Activated T-helper 1 cell treated with anti-CD3 and anti-CD28 coated beads, Interleukin-12 subunit alpha, Interleukin-12 subunit beta, Interleukin-2, Interleukin-4 antibody, amounts not matched to agents 30 ng/mL and 10 ng/mL and 1 ng/mL, durations not matched to agents 14 hours and 24 hours and 36 hours (primary cell): ENCODE results near the gene SLC39A11. TPM values are rescaled to one million over a fixed set of nuclear protein-coding genes. Genes with fewer than 3 reads are reported as not detected.

Experiments used
- DNase-seq: peaks from one replicate; pipeline ENCODE4 v3.0.0; 2021; ENCODE audit warnings: low spot score
- H3K27ac Mint-ChIP-seq: one replicate; pipeline ENCODE4 v1.8.0; 2021; ENCODE audit warnings: mild to moderate bottlenecking, mixed read lengths
- H3K27me3 Mint-ChIP-seq: one replicate; pipeline ENCODE4 v1.8.0; 2022; ENCODE audit warnings: mild to moderate bottlenecking, moderate library complexity, mixed read lengths; ENCODE audit not compliant: insufficient read depth
- H3K36me3 Mint-ChIP-seq: one replicate; pipeline ENCODE4 v1.8.0; 2021; ENCODE audit warnings: low read depth, mixed read lengths
- H3K4me1 Mint-ChIP-seq: one replicate; pipeline ENCODE4 v1.8.0; 2021; ENCODE audit warnings: low read depth, mixed read lengths
- H3K4me3 Mint-ChIP-seq: one replicate; pipeline ENCODE4 v1.8.0; 2021; ENCODE audit warnings: mild to moderate bottlenecking, moderate library complexity, mixed read lengths
- H3K9me3 Mint-ChIP-seq: one replicate; pipeline ENCODE4 v1.8.0; 2021; ENCODE audit warnings: mixed read lengths
- intact Hi-C: fragments of 100-400 bp; cut with micrococcal nuclease; formaldehyde crosslinking; loops from one replicate; pipeline ENCODE4 v1.15.1; 2024
- total RNA-seq: library from RNA; stranded (reverse); gene quantifications from 2 replicates; pipeline ENCODE4 v1.2.3, GENCODE V29; 2022

The SLC39A11 gene
- total RNA-seq, 1 donor from 2014 or later = 20.9 TPM

DNA sequence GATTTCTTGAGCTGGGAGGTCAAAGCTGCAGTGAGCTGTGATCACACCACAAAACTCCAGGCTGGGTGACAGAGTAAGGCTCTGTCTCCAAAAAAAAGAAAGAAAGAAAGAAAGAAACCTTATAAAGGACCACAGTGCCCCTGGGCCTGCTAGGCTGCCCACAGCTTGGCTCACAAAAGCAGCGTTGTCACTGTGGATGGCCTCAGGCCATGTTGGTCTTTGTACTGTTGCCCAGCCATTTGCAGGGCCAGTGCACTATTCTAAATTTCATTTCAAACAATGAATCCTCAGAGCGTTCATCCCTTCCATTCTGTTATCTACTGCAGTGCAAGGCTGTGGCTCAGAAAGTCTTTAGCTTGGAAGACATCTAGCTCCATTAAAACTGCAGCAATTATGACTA lies 208.4 kb downstream of the SLC39A11 start:
- H3K9me3 Mint-ChIP-seq = peaks cover 36% of the 10 kb centered on the region
- H3K27ac Mint-ChIP-seq = no peak overlapping the region
- no peak for DNase-seq
- H3K27me3 Mint-ChIP-seq = no peaks in the 10 kb centered on the region
- peaks cover 11% of the 10 kb centered on the region for H3K4me1 Mint-ChIP-seq
- H3K36me3 Mint-ChIP-seq = peaks cover 4% of the 10 kb centered on the region
- no peak overlapping the region for H3K4me3 Mint-ChIP-seq
- intact Hi-C loops = no loop called here

DNA sequence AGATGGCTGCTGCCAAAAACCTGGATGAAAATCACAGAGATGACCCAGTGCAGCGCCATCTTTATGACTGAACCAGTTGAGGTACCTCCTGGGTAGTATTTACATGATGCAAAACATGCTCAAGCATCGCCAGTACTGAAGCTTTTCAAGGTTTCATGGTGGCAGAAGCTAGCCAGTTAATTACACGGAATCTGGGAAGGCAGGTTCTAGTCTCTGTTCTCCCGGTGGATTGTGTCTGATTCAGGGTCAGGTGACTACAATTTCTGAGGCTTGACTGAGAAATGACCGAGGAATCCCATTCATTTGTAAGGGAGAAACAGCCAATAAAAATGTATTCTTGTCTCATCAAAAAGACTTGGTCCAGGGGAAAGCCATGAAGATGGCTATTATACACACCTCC lies 209.1 kb downstream of the SLC39A11 start:
- H3K27me3 Mint-ChIP-seq = no peaks in the 10 kb centered on the region
- H3K9me3 Mint-ChIP-seq = peaks cover 40% of the 10 kb centered on the region
- H3K4me1 Mint-ChIP-seq = peaks cover 8% of the 10 kb centered on the region

DNA sequence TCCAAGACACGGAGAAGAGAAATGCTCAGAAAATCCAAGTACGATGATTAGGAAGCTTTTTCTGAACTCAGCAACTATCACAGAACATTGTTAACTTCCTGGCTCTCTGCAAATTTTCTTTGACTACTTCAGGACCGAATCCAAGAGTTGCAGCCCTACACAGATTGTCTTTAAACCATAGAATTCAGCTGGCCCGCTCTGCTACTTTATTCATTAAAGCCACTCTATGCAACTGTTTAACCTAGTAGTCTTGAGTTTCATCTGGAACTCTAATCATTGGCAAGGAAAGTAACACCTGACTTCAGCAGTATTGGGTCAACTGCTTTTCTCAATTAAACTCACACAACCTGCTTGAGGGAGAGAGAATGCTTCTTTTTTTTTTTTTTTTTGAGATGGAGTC lies 210.1 kb downstream of the SLC39A11 start:
- no peak for DNase-seq
- H3K36me3 Mint-ChIP-seq = peaks cover 4% of the 10 kb centered on the region
- intact Hi-C loops = no loop called here
- H3K27ac Mint-ChIP-seq = no peak overlapping the region
- H3K4me1 Mint-ChIP-seq = no peaks in the 10 kb centered on the region
- H3K9me3 Mint-ChIP-seq = peaks cover 42% of the 10 kb centered on the region
- H3K27me3 Mint-ChIP-seq = no peaks in the 10 kb centered on the region
- no peak overlapping the region for H3K4me3 Mint-ChIP-seq

More for the DNA sequence above, 209.1 kb downstream of the SLC39A11 start:
- Mint-ChIP-seq H3K36me3 (peaks cover 4% of the 10 kb centered on the region), H3K4me3 (no peak overlapping the region), H3K27ac (no peak overlapping the region)
- intact Hi-C loops = no loop called here
- no peak for DNase-seq

DNA sequence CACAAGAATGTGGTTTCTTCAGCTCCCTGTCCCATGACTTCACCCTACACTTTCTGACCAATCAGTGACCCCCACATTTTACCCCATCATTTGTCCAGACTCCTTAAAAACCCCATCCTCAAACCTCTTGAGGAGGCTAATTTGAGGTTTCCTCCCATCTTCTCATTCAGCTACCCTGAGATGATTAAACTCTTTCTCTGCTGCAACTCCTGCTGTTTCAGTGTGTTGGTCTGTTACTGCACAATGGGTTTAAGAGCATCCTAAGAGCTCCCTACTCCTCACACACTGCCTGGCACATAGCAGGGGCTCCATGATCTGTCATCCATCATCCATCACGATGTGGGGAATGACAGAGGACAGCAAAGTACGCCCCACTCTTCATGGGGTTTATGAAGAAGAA lies 212.6 kb downstream of the SLC39A11 start:
- Mint-ChIP-seq H3K9me3 (peaks cover 52% of the 10 kb centered on the region), H3K36me3 (peaks cover 2% of the 10 kb centered on the region), H3K27ac (no peak overlapping the region), H3K4me3 (no peak overlapping the region), H3K27me3 (no peaks in the 10 kb centered on the region), H3K4me1 (no peaks in the 10 kb centered on the region)
- no peak for DNase-seq
- intact Hi-C loops = no loop called here

DNA sequence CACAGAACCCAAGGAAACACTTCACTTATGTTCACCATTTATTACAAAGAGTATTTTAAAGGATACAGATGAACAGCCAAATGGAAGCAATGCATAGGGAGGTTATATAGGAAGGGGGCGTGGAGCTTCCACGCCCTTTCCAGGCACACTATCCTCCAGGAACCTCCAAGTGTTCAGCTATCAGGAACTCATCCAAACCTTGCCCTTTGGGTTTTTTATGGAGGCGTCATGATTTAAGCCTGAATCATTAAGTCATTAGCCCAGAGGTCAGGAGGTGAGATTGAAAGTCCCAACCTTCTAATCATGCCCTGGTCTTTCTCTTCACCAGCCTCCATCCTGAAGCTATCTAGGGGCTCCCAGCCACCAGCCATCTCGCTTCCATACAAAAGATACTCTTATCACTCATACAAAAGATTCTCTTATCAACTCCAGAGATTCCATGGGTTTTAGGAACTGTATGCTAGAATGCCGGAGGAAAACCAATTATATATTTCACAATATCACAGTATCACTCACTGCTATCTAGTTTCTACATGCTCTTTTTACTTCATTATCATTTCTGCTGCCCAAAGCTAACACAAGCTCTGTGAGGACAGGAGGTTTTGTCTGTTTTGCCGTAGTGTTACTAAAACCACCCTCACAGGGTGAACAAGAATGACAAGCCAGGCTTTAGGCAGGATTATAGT lies 213.4 kb downstream of the SLC39A11 start:
- DNase-seq = no peak
- H3K36me3 Mint-ChIP-seq = peaks cover 2% of the 10 kb centered on the region
- no peak overlapping the region for H3K27ac Mint-ChIP-seq
- no peaks in the 10 kb centered on the region for H3K4me1 Mint-ChIP-seq
- H3K27me3 Mint-ChIP-seq = no peaks in the 10 kb centered on the region
- intact Hi-C loops = no loop called here
- peaks cover 57% of the 10 kb centered on the region for H3K9me3 Mint-ChIP-seq
- no peak overlapping the region for H3K4me3 Mint-ChIP-seq

DNA sequence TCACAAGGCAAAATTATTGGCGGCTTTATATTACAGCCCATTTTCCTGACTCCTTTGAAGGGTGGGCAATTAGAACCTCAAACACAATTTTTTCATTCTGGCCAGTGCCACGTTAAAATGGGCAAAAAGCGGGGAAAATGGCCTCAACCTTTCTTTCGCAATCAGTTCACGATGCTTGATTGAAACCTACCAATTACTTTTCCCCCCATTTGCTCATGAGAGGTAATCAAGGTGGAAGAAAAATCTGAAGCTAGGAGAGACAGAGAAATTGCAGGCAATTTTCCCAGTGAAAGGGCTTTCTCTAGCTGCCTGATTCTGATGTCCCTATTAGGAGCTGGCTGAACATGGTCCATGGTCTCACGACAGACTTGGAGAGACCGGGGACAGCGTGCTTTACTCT lies 215.1 kb downstream of the SLC39A11 start:
- peaks cover 60% of the 10 kb centered on the region for H3K9me3 Mint-ChIP-seq
- H3K4me1 Mint-ChIP-seq = no peaks in the 10 kb centered on the region
- no peak for DNase-seq
- H3K36me3 Mint-ChIP-seq = peaks cover 2% of the 10 kb centered on the region
- no peak overlapping the region for H3K4me3 Mint-ChIP-seq
- intact Hi-C loops = no loop called here
- no peak overlapping the region for H3K27ac Mint-ChIP-seq
- H3K27me3 Mint-ChIP-seq = no peaks in the 10 kb centered on the region

DNA sequence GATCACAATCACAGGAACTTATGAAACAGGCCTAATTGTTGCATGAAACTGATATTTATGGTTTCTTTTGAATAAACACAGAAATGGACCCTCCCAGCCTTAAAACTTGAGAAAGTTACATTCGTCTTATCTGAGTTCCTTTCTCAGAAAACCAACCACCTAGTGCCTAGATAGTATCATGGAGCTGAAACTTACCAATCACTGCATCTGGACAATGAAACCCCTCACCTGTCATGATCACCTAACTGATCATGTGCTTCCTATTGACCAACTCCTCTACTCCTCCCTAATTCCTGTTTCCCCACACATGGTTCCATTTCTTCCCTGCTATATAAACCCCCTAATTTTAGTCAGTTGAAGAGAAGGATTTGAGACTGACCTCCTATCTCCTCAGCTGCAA lies 216.1 kb downstream of the SLC39A11 start:
- Mint-ChIP-seq H3K36me3 (peaks cover 4% of the 10 kb centered on the region), H3K9me3 (peaks cover 57% of the 10 kb centered on the region), H3K4me3 (no peak overlapping the region), H3K27me3 (no peaks in the 10 kb centered on the region), H3K4me1 (no peaks in the 10 kb centered on the region), H3K27ac (no peak overlapping the region)
- DNase-seq = no peak
- intact Hi-C loops = no loop called here

DNA sequence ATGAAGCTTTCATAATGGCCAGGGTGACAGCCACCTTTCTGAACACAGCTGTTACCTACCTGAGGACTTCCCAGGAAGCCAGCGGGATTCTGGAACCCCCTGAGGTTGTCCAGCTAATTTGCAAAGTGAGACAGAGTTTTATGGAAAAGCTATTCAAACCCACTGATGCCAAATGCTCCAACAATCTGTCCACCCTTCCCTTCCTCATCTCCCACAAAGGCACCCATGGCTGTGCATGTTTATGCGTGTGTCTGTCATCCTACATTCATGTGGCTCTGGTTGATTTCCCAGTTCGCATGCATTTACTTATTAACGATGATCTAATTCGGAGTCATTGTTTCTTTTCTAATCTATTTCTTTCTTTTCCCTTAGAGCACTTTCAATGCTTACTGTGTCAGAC lies 217.1 kb downstream of the SLC39A11 start:
- Mint-ChIP-seq H3K27ac (no peak overlapping the region), H3K4me1 (no peaks in the 10 kb centered on the region), H3K9me3 (peaks cover 56% of the 10 kb centered on the region), H3K36me3 (peaks cover 4% of the 10 kb centered on the region), H3K4me3 (no peak overlapping the region), H3K27me3 (no peaks in the 10 kb centered on the region)
- intact Hi-C loops = no loop called here
- DNase-seq = no peak

DNA sequence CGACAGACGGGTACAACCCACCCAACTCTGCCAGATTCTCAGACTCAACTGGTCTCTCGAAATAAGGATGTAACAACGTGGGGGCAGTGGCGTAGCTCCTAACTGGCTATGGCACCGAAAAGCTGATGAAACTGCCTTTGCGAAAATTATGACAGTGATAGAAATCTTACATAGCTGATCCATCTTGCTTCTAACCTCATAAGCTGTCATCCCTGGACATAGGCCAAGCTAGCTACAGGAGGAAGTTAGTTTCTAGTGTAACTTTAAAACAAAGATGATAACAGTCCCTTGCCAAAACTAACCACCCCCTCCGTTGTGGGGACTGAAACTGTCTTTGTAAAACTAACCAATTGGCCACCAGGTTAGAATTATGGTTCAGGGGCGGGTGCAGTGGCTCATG lies 220.1 kb downstream of the SLC39A11 start:
- Mint-ChIP-seq H3K27ac (no peak overlapping the region), H3K4me1 (peaks cover 8% of the 10 kb centered on the region), H3K9me3 (peaks cover 36% of the 10 kb centered on the region), H3K27me3 (no peaks in the 10 kb centered on the region), H3K36me3 (peaks cover 2% of the 10 kb centered on the region), H3K4me3 (no peak overlapping the region)
- DNase-seq = no peak
- intact Hi-C loops = no loop called here

DNA sequence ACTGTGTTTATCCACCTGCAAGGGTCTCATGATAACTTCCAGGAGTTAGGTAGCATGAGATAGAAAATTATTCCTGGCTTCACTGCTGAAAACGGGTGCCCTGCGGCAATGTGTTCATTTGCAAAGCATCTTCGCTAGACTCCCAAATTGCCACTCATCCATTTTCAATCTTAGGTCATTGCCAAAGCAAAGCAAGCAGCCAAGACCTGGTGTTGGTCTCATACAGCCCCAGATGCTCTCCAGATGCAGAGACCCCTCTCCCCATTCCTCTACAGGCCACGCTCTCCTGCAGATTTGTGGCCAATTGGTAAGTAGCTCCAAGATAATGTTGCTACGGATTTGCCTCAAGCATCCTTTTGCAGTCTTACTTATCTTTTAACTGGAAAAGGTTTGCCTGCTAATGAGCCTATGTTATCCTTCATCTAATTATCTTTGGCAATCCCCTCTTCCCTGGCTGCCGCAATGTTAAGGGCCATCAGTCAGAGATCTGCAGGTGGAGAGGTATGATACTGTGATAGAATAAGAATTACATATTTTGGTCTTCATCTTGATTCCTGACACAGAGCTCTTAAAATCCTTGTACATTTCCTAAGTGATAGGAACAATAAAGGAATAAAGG lies 222.0 kb downstream of the SLC39A11 start:
- H3K27me3 Mint-ChIP-seq = no peaks in the 10 kb centered on the region
- no peak overlapping the region for H3K27ac Mint-ChIP-seq
- intact Hi-C loops = no loop called here
- H3K4me1 Mint-ChIP-seq = peaks cover 24% of the 10 kb centered on the region
- H3K9me3 Mint-ChIP-seq = peaks cover 19% of the 10 kb centered on the region
- peaks cover 2% of the 10 kb centered on the region for H3K36me3 Mint-ChIP-seq
- no peak overlapping the region for H3K4me3 Mint-ChIP-seq
- no peak for DNase-seq

DNA sequence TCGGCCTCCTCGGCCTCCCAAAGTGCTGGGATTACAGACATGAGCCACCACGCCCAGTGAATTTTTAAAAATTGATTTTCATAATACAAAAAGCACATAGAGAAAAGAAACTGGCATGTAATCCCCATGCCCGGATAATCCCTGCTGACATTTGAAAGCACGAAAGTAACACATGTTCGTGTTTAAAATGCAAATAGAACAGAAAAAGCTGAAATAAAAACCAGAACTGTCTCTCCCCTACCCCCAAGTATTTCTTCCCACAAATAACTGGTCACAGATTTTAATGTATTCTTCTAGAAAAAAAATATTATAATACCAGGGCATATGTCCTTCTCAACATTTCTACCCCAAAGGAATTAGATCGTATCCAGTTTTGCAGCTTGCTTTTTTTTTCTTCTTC lies 222.9 kb downstream of the SLC39A11 start:
- intact Hi-C loops = loop anchor here (10.0 kb wide), 2 partner anchors 125 to 325 kb away; partner anchors contain the start of gene COG1
- H3K4me3 Mint-ChIP-seq = no peak overlapping the region
- no peak overlapping the region for H3K27ac Mint-ChIP-seq
- no peak for DNase-seq
- peaks cover 12% of the 10 kb centered on the region for H3K9me3 Mint-ChIP-seq
- no peaks in the 10 kb centered on the region for H3K27me3 Mint-ChIP-seq
- H3K4me1 Mint-ChIP-seq = peaks cover 32% of the 10 kb centered on the region
- peaks cover 2% of the 10 kb centered on the region for H3K36me3 Mint-ChIP-seq

DNA sequence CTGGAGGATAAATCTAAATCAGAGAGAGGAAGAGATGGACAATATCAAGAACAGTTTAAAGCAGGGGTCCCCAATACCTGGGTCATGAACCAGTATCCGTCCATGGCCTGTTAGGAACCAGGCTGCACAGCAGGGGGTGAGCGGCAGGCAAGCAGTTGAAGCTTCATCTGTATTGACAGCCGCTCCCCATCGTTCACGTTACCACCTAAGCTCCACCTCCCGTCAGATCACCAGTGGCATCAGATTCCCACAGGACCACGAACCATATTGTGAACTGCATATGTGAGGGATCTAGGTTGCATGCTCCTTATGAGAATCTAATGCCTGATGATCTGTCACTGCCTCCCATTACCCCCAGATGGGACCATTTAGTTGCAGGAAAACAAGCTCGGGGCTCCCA lies 226.5 kb downstream of the SLC39A11 start:
- no peak for DNase-seq
- Mint-ChIP-seq H3K27ac (peak overlapping the region; percentile 79), H3K4me1 (peaks cover 46% of the 10 kb centered on the region)

DNA sequence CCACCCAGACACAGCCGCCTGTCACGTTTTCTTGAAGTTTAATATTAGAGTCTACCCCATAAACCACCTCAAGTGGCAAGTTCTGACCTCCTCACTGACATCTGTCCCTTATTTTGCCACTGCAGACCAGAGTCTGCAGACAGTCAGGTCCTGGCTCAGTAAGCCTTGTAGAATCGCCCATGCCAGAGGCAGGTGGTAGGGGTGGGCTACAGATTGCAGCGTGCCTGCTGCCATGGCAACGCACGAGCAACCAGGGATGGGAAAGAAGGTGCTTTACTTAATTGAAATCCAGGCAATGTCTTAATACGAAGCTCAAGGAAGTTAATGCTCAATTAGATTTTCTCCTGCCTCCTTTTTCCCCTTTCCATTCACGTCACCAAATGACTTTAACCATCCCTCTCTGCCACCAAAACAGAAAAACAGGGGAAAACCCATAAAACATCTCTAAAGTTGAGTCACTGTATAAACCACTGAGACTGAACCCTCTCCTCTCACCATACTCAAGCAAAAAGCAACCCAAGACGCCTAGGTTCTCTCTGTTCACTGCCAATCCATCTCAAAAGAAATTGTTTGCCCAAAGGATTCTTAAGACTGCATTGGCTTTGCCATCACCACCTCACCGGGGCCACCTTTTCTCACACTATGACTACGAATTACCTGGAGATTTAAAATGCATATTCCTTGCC lies 228.8 kb downstream of the SLC39A11 start:
- no peak for DNase-seq
- peaks cover 8% of the 10 kb centered on the region for H3K9me3 Mint-ChIP-seq
- intact Hi-C loops = loop anchor here (1.0 to 10.0 kb wide), 6 partner anchors 27 to 331 kb away; partner anchors contain the start of genes COG1 and SLC39A11
- H3K27ac Mint-ChIP-seq = peak overlapping the region; percentile 69
- peaks cover 3% of the 10 kb centered on the region for H3K36me3 Mint-ChIP-seq
- peaks cover 46% of the 10 kb centered on the region for H3K4me1 Mint-ChIP-seq
- no peak overlapping the region for H3K4me3 Mint-ChIP-seq
- no peaks in the 10 kb centered on the region for H3K27me3 Mint-ChIP-seq

More for the DNA sequence above, 226.5 kb downstream of the SLC39A11 start:
- intact Hi-C loops = loop anchor here (2.0 to 10.0 kb wide), 4 partner anchors 25 to 329 kb away; partner anchors contain the start of gene COG1
- no peak overlapping the region for H3K4me3 Mint-ChIP-seq
- peaks cover 4% of the 10 kb centered on the region for H3K9me3 Mint-ChIP-seq
- H3K36me3 Mint-ChIP-seq = peaks cover 3% of the 10 kb centered on the region
- no peaks in the 10 kb centered on the region for H3K27me3 Mint-ChIP-seq
